ENCODE results near the gene RNF144A.

Gene RNF144A

GRCh38 chr2:7007846-7008741 is 90.9 kb downstream of the RNF144A start:
- TF ChIP-seq, protein P1, sequence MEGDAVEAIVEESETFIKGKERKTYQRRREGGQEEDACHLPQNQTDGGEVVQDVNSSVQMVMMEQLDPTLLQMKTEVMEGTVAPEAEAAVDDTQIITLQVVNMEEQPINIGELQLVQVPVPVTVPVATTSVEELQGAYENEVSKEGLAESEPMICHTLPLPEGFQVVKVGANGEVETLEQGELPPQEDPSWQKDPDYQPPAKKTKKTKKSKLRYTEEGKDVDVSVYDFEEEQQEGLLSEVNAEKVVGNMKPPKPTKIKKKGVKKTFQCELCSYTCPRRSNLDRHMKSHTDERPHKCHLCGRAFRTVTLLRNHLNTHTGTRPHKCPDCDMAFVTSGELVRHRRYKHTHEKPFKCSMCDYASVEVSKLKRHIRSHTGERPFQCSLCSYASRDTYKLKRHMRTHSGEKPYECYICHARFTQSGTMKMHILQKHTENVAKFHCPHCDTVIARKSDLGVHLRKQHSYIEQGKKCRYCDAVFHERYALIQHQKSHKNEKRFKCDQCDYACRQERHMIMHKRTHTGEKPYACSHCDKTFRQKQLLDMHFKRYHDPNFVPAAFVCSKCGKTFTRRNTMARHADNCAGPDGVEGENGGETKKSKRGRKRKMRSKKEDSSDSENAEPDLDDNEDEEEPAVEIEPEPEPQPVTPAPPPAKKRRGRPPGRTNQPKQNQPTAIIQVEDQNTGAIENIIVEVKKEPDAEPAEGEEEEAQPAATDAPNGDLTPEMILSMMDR (IDR thresholded peaks at IDR 0.05; ENCODE audit: insufficient read depth, low read depth, low read length, missing control alignments) = no peak
- no peak overlapping the region for H3K4me3 ChIP-seq (ENCODE audit: low read length)
- DNase-seq (ENCODE audit: low read depth) = no peak

GRCh38 chr2:7009207-7009911 is 92.1 kb downstream of the RNF144A start:
- TF ChIP-seq, protein P1 (IDR thresholded peaks at IDR 0.05; ENCODE audit: insufficient read depth, low read depth, low read length, missing control alignments) = no peak

DNA sequence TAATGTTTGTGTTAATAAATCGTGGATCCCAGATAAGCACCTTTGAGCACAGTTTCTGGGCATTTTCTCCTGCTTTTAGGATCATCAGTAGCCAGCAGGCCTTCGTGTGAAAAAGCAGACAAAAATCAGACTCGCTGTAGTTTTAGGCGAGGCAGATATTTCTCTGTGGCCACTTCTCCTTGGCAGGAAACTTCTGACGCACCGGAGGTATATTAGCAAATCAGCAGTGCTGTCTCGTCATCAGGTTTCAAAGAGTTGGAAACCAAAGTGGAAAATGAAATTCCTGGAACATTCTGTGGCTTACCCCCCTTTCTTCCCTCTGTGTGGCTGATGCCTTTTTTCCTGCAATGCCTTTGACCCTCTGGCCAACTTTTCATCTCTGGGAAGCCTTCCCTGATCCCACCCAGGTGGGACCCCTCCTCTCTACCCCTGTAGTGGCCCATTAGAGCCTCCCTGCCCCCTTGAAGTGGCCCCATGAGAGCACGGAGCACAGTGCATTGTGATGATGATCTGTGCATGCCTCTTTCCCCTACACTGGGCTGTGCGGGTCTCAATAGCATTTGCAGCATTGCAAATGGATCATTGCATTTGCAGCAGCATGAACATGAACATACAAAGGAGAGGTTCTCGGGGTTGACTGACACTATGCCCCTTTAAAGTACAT is 93.3 kb downstream of the RNF144A start:
- TF ChIP-seq, protein P1 (IDR thresholded peaks at IDR 0.05; ENCODE audit: insufficient read depth, low read depth, low read length, missing control alignments) = no peak
- H3K4me3 ChIP-seq (ENCODE audit: low read length) = no peak overlapping the region
- DNase-seq (ENCODE audit: low read depth) = no peak

More at GRCh38 chr2:7009207-7009911, 92.1 kb downstream of the RNF144A start:
- no peak for DNase-seq (ENCODE audit: low read depth)
- H3K4me3 ChIP-seq (ENCODE audit: low read length) = no peak overlapping the region

DNA sequence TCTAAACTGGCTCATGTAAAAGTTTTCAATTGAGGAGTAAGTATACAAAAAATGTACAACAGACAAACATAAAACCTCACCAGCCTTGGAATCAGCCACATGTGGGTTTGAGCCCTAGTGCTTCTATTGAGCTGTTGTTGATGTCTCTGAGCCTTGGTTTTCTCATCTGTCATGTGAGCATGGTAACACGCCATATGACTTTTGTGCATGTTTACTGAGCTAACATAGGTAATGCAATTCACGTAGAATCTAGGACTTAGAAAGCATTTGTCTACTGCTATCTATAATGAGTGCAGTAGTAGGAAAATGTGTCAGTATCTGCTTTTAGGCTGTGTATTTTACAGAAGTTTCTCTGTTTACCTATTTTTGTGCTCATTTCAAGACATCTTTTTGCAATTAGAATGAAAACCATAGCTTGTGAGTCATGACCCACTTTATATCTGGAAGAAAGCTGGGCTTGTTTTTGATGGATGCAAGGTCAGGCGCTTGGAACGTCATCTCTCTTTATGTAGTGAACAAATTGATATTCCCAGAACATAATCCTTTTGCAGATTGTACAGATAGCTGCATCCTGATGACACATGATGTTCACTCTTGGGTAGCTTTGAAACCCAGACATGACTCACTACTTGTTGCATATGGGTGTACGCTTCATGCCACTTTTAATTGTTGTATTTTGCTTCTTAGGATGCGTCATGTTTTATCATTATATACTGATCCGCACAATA is 94.3 kb downstream of the RNF144A start:
- H3K4me3 ChIP-seq (ENCODE audit: low read length) = no peak overlapping the region
- TF ChIP-seq, protein P1 (IDR thresholded peaks at IDR 0.05; ENCODE audit: insufficient read depth, low read depth, low read length, missing control alignments) = no peak
- no peak for DNase-seq (ENCODE audit: low read depth)

GRCh38 chr2:7012141-7012764 is 95.0 kb downstream of the RNF144A start:
- DNase-seq (ENCODE audit: low read depth) = no peak
- TF ChIP-seq, protein P1 (IDR thresholded peaks at IDR 0.05; ENCODE audit: insufficient read depth, low read depth, low read length, missing control alignments) = no peak
- no peak overlapping the region for H3K4me3 ChIP-seq (ENCODE audit: low read length)
